Caco-2 (cell line): ENCODE data around the gene SLC41A2. TPM values are rescaled to one million over a fixed set of nuclear protein-coding genes. Genes with fewer than 3 reads are reported as not detected.

ENCODE experiments used
- BruUV-seq: library from RNA; stranded (reverse); fragments of 400-500 nt; replicated peaks from 2 replicates; lab custom pipeline; 2021; lab: Mats Ljungman, UMichigan
- CTCF ChIA-PET: fragments of 300-600 bp; sonication (Branson Sonifier 250); formaldehyde crosslinking; loops from one replicate; lab custom pipeline; 2022; ENCODE audit warnings: antibody characterized with exemption; lab: Charles Lee
- POLR2A ChIA-PET: fragments of 300-600 bp; sonication (Branson Sonifier 250); formaldehyde crosslinking; loops from one replicate; lab custom pipeline; 2022; ENCODE audit warnings: antibody characterized with exemption; lab: Charles Lee
- DNase-seq, 2 experiments: peaks; one replicate each; pipeline versions ENCODE4 v3.0.0 to v3.0.0-alpha.2; 2020 to 2022
- H3K27me3 ChIP-seq: replicated peaks from 2 replicates; pipeline ENCODE4 v1.6.0; 2011; ENCODE audit warnings: low read length; ENCODE audit not compliant: control insufficient read depth, insufficient read depth
- H3K36me3 ChIP-seq: 2 replicates; pipeline ENCODE4 v1.5.1; 2011; ENCODE audit warnings: low read length; ENCODE audit not compliant: control insufficient read depth, insufficient read depth
- H3K4me1 ChIP-seq: fragments of 250-450 bp; sonication (Bioruptor Pico); 2 replicates; pipeline ENCODE4 v1.5.1; 2020; ENCODE audit warnings: mild to moderate bottlenecking
- H3K4me3 ChIP-seq: 2 replicates; pipeline ENCODE4 v1.5.1; 2011; ENCODE audit warnings: low read depth, mild to moderate bottlenecking, control low read depth, low read length
- H3K9me3 ChIP-seq: fragments of 250-450 bp; sonication (Bioruptor Pico); 2 replicates; pipeline ENCODE4 v1.5.1; 2020; ENCODE audit warnings: mild to moderate bottlenecking, moderate library complexity
- H3K27ac Mint-ChIP-seq: one replicate; pipeline ENCODE4 v1.8.0; 2022; ENCODE audit warnings: mixed read lengths; ENCODE audit not compliant: unreplicated experiment
- H3K27me3 Mint-ChIP-seq: one replicate; pipeline ENCODE4 v1.8.0; 2022; ENCODE audit warnings: mixed read lengths; ENCODE audit not compliant: insufficient read depth, unreplicated experiment
- H3K36me3 Mint-ChIP-seq: one replicate; pipeline ENCODE4 v1.8.0; 2022; ENCODE audit warnings: mild to moderate bottlenecking, mixed read lengths; ENCODE audit not compliant: insufficient read depth, unreplicated experiment
- H3K4me1 Mint-ChIP-seq: one replicate; pipeline ENCODE4 v1.8.0; 2022; ENCODE audit warnings: low read depth, mixed read lengths; ENCODE audit not compliant: unreplicated experiment
- H3K4me3 Mint-ChIP-seq: one replicate; pipeline ENCODE4 v1.8.0; 2022; ENCODE audit warnings: mild to moderate bottlenecking, moderate library complexity, mixed read lengths; ENCODE audit not compliant: unreplicated experiment
- H3K9me3 Mint-ChIP-seq: one replicate; pipeline ENCODE4 v1.8.0; 2022; ENCODE audit warnings: mixed read lengths; ENCODE audit not compliant: unreplicated experiment
- CTCF ChIP-seq, 2 experiments: fragments of 200-600 bp in 1 of 2; IDR thresholded peaks; 1 replicate in 1 of 2; 2 replicates in 1 of 2; pipeline versions ENCODE4 v1.5.1 to v1.8.0; 2011 to 2022; ENCODE audit warnings: antibody characterized with exemption in 1 of 2, control low read depth in 1 of 2, inconsistent platforms in 1 of 2, low read depth in 1 of 2, low read length in 1 of 2, mild to moderate bottlenecking in 1 of 2, moderate library complexity in 1 of 2; ENCODE audit not compliant: insufficient read depth in 1 of 2, severe bottlenecking in 1 of 2, unreplicated experiment in 1 of 2
- intact Hi-C: fragments of 100-400 bp; cut with micrococcal nuclease; formaldehyde crosslinking; loops from one replicate; pipeline ENCODE4 v1.10.0; 2022; ENCODE audit not compliant: unreplicated experiment
- total RNA-seq: library from RNA; stranded (reverse); gene quantifications from 2 replicates; pipeline ENCODE4 v1.2.3, GENCODE V29; 2022

The SLC41A2 gene
- total RNA-seq, 1 experiment from 2014 or later = 21.6 TPM

DNA sequence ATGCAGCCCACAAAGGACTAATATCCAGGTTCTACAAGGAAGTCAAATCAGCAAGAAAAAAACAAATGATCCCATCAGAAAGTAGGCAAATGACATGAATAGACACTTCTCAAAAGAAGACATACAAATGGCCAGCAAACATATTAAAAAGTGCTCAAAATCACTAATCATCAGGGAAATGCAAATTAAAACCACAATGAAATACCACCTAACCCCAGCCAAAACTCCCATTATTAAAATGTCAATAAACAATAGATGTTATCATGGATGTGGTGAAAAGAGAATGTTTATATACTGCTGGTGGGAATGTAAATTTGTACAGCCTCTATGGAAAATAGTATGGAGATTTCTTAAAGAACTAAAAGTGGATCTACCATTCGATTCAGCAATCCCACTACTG, 25.0 kb downstream of the SLC41A2 start:
- Mint-ChIP-seq H3K36me3 (no peaks in the 10 kb centered on the region), H3K9me3 (no peaks in the 10 kb centered on the region), H3K4me3 (no peak overlapping the region), H3K4me1 (no peaks in the 10 kb centered on the region), H3K27me3 (no peaks in the 10 kb centered on the region), H3K27ac (no peak overlapping the region)
- Histone ChIP-seq H3K27me3 (no peaks in the 10 kb centered on the region), H3K9me3 (no peaks in the 10 kb centered on the region), H3K4me1 (no peaks in the 10 kb centered on the region), H3K4me3 (no peak overlapping the region), H3K36me3 (no peaks in the 10 kb centered on the region)
- CTCF ChIA-PET = no interaction called here
- TF ChIP-seq CTCF (IDR thresholded peaks at IDR 0.05; ENCODE audit: insufficient read depth in 1 of 2, low read depth in 1 of 2, low read length in 1 of 2, severe bottlenecking in 1 of 2, unreplicated experiment in 1 of 2) = no peak
- POLR2A ChIA-PET = no interaction called here
- no TSS peak for BruUV-seq
- no peak for DNase-seq
- intact Hi-C loops = no loop called here

GRCh38 chr12:104930388-104931326, 27.4 kb downstream of the SLC41A2 start:
- H3K36me3 Mint-ChIP-seq = no peaks in the 10 kb centered on the region
- H3K4me3 Mint-ChIP-seq = no peak overlapping the region
- POLR2A ChIA-PET = no interaction called here
- BruUV-seq = no TSS peak
- no peaks in the 10 kb centered on the region for H3K4me1 Mint-ChIP-seq
- DNase-seq = no peak
- Histone ChIP-seq H3K27me3 (no peaks in the 10 kb centered on the region), H3K9me3 (no peaks in the 10 kb centered on the region), H3K4me3 (no peak overlapping the region), H3K36me3 (no peaks in the 10 kb centered on the region), H3K4me1 (no peaks in the 10 kb centered on the region)
- TF ChIP-seq CTCF (IDR thresholded peaks at IDR 0.05; ENCODE audit: insufficient read depth in 1 of 2, low read depth in 1 of 2, low read length in 1 of 2, severe bottlenecking in 1 of 2, unreplicated experiment in 1 of 2) = no peak
- H3K27me3 Mint-ChIP-seq = no peaks in the 10 kb centered on the region
- CTCF ChIA-PET = no interaction called here
- no peaks in the 10 kb centered on the region for H3K9me3 Mint-ChIP-seq
- H3K27ac Mint-ChIP-seq = no peak overlapping the region
- intact Hi-C loops = no loop called here

- H3K36me3 Mint-ChIP-seq = no peaks in the 10 kb centered on the region
- no peaks in the 10 kb centered on the region for H3K27me3 ChIP-seq
- no peaks in the 10 kb centered on the region for H3K4me1 ChIP-seq
- DNase-seq = no peak
- no TSS peak for BruUV-seq
- H3K9me3 ChIP-seq = no peaks in the 10 kb centered on the region
- CTCF ChIA-PET = no interaction called here
- POLR2A ChIA-PET = no interaction called here
- no peak overlapping the region for H3K27ac Mint-ChIP-seq
- no peak for TF ChIP-seq CTCF (IDR thresholded peaks at IDR 0.05; ENCODE audit: insufficient read depth in 1 of 2, low read depth in 1 of 2, low read length in 1 of 2, severe bottlenecking in 1 of 2, unreplicated experiment in 1 of 2)
- no peaks in the 10 kb centered on the region for H3K4me1 Mint-ChIP-seq
- H3K4me3 ChIP-seq = no peak overlapping the region
- intact Hi-C loops = no loop called here
- no peaks in the 10 kb centered on the region for H3K27me3 Mint-ChIP-seq
- no peaks in the 10 kb centered on the region for H3K9me3 Mint-ChIP-seq
- no peak overlapping the region for H3K4me3 Mint-ChIP-seq
- no peaks in the 10 kb centered on the region for H3K36me3 ChIP-seq
Measured at GRCh38 chr12:104929977-104930376, 28.1 kb downstream of the SLC41A2 start.
